OCI-LY1 (cell line): Measurements from ENCODE around the gene UBE2Q1.
A peak's percentile ranks its signal among the peaks of the same experiment; 100 is the strongest.

Source experiments
- H2AFZ ChIP-seq: fragments of 200-600 bp; sonication (generic), shearing (Covaris generic); 2 replicates; pipeline ENCODE4 v1.6.0; 2014; ENCODE audit warnings: antibody characterized with exemption, mild to moderate bottlenecking, low read length
- H3F3A ChIP-seq: fragments of 200-600 bp; sonication (generic), shearing (Covaris generic); 2 replicates; pipeline ENCODE4 v1.6.0; 2014; ENCODE audit warnings: mild to moderate bottlenecking, antibody characterized with exemption, low read length, moderate library complexity; ENCODE audit not compliant: insufficient read depth
- H3K27ac ChIP-seq: fragments of 200-600 bp; sonication (generic); 2 replicates; pipeline ENCODE4 v1.5.1; 2014; ENCODE audit warnings: low read length, mixed run types, mild to moderate bottlenecking, low read depth; ENCODE audit not compliant: poor library complexity, severe bottlenecking
- H3K27me3 ChIP-seq: fragments of 200-600 bp; sonication (generic); 2 replicates; pipeline ENCODE4 v1.6.0; 2014; ENCODE audit warnings: antibody characterized with exemption, mild to moderate bottlenecking, low read length, moderate library complexity; ENCODE audit not compliant: insufficient read depth
- H3K36me3 ChIP-seq: fragments of 200-600 bp; sonication (generic); 2 replicates; pipeline ENCODE4 v1.6.1; 2014; ENCODE audit warnings: mild to moderate bottlenecking, antibody characterized with exemption, low read length, moderate library complexity, mixed read lengths; ENCODE audit not compliant: insufficient read depth
- H3K4me1 ChIP-seq: fragments of 200-600 bp; sonication (generic); 2 replicates; pipeline ENCODE4 v1.5.1; 2014; ENCODE audit warnings: mild to moderate bottlenecking, low read length, moderate library complexity; ENCODE audit not compliant: insufficient read depth, severe bottlenecking
- H3K4me2 ChIP-seq: fragments of 200-600 bp; sonication (generic), shearing (Covaris generic); 2 replicates; pipeline ENCODE4 v1.6.1; 2014; ENCODE audit warnings: low read length
- H3K4me3 ChIP-seq: fragments of 200-600 bp; sonication (generic); 2 replicates; pipeline ENCODE4 v1.5.1; 2014; ENCODE audit warnings: low read length, low read depth, mild to moderate bottlenecking, mixed read lengths; ENCODE audit not compliant: poor library complexity, severe bottlenecking
- H3K79me2 ChIP-seq: fragments of 200-600 bp; shearing (Covaris generic); 2 replicates; pipeline ENCODE4 v1.6.1; 2016; ENCODE audit warnings: mixed run types, low read length, mixed read lengths; ENCODE audit not compliant: insufficient read depth
- H3K9ac ChIP-seq: fragments of 200-600 bp; sonication (generic), shearing (Covaris generic); 2 replicates; pipeline ENCODE4 v1.6.1; 2014; ENCODE audit warnings: mild to moderate bottlenecking, low read length, mixed read lengths
- H3K9me2 ChIP-seq: fragments of 200-600 bp; sonication (generic), shearing (Covaris generic); 2 replicates; pipeline ENCODE4 v1.6.1; 2014; ENCODE audit warnings: low read depth, mild to moderate bottlenecking, low read length, mixed read lengths
- H3K9me3 ChIP-seq: fragments of 200-600 bp; shearing (Covaris generic); 2 replicates; pipeline ENCODE4 v1.6.1; 2014; ENCODE audit warnings: low read length, mixed read lengths
- H4K20me1 ChIP-seq: fragments of 200-600 bp; sonication (generic), shearing (Covaris generic); 2 replicates; pipeline ENCODE4 v1.6.0; 2016; ENCODE audit warnings: mild to moderate bottlenecking, low read length; ENCODE audit not compliant: insufficient read depth
- EZH2 ChIP-seq: fragments of 200-600 bp; sonication (generic), shearing (Covaris generic); IDR thresholded peaks from 2 replicates; pipeline ENCODE4 v1.8.0; 2017; ENCODE audit warnings: borderline replicate concordance, mixed run types, mild to moderate bottlenecking, antibody characterized with exemption, low read length, moderate library complexity, mixed read lengths
- TF ChIP-seq, protein P1 (sequence below): fragments of 200-600 bp; sonication (generic), shearing (Covaris generic); IDR thresholded peaks from 2 replicates; pipeline ENCODE4 v1.5.1; 2017; ENCODE audit warnings: mild to moderate bottlenecking, antibody characterized with exemption, low read length, moderate library complexity, mixed read lengths

The UBE2Q1 gene

DNA sequence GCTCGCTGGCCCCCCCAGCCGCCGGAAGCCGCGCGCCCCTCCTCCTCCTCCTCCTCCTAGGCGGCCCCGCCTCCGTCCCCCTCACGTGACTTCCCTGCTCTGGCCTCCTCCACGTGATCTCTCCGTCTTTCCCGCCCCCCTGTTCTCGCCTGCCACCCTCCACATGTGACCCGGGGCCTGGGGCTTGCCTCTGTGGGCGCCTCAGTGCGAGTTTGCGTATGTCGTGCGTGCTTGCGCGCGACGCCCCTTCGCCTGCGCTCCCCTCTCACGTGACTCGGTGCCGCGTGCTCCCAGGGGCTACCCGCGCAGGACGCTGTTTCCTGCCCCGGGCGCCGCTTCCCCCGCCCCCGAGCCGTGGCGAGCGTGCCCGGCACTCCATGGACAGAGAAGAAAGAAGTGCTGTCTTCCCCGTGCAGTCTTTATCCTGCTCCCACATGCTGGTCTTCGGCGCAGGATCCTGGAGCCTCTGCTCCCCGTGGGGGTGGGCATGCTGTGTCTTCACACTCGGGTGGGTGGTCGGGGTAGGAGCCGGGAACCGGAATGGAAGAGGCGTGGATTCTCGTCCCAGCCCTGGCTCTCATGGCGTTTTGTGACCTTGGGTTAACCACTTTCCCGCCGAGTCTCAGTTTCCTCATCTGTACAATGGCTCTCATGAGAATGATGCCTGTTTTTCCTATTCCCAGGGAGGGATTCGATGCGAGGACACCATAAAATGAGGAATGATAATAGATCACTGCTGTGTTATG is 431 bp upstream of the UBE2Q1 start:
- peak overlapping the region; percentile 89 for H3K9ac ChIP-seq
- no peaks in the 10 kb centered on the region for H4K20me1 ChIP-seq
- no peaks in the 10 kb centered on the region for H3K9me2 ChIP-seq
- H3K4me1 ChIP-seq: peaks cover 25% of the 10 kb centered on the region
- H3K9me3 ChIP-seq: no peaks in the 10 kb centered on the region
- H3K36me3 ChIP-seq: peaks cover 19% of the 10 kb centered on the region
- no peaks in the 10 kb centered on the region for H3F3A ChIP-seq
- no peaks in the 10 kb centered on the region for H3K27me3 ChIP-seq
- H3K4me2 ChIP-seq: peak overlapping the region; percentile 93
- TF ChIP-seq, protein P1, sequence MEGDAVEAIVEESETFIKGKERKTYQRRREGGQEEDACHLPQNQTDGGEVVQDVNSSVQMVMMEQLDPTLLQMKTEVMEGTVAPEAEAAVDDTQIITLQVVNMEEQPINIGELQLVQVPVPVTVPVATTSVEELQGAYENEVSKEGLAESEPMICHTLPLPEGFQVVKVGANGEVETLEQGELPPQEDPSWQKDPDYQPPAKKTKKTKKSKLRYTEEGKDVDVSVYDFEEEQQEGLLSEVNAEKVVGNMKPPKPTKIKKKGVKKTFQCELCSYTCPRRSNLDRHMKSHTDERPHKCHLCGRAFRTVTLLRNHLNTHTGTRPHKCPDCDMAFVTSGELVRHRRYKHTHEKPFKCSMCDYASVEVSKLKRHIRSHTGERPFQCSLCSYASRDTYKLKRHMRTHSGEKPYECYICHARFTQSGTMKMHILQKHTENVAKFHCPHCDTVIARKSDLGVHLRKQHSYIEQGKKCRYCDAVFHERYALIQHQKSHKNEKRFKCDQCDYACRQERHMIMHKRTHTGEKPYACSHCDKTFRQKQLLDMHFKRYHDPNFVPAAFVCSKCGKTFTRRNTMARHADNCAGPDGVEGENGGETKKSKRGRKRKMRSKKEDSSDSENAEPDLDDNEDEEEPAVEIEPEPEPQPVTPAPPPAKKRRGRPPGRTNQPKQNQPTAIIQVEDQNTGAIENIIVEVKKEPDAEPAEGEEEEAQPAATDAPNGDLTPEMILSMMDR: no peak
- no peak for TF ChIP-seq EZH2
- peak overlapping the region; percentile 82 for H3K4me3 ChIP-seq
- H3K27ac ChIP-seq: peak overlapping the region; percentile 43
- H3K79me2 ChIP-seq: peaks cover 18% of the 10 kb centered on the region
- peak overlapping the region; percentile 68; the same call in 1 of the 2 replicates for H2AFZ ChIP-seq

DNA sequence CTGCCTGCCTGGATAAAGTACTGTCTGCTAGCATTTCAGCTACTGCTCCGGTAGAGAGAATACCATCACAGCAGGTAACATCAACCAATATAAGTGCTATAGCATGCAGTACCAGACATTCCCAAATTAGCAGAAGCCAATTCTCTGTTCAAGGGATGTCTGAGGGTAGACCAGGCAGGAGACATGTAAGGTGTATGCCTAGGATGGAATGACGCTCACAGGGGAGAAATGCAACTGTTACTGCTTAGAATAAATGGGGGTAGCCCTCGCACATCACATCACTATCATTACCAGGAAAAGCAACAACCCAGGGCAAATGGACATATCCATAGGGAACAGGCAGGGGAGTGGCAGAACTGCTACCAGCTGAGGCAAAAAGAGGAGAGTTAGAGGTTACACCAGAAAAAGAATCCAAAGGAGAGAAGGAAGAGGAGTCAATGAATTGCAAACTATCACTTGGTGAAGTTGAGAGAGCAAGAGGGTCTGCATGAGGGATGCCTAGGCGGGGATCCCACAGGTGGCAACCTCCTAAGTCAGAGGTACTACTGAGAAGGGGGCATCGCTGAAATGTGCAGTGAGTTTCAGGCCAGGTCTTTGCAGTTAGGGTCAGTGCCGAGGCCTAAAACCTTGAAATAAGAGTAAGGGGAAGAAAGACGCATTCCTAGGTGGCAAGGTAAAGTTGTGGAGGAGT is 1.1 kb downstream of the UBE2Q1 start:
- Histone ChIP-seq H3K4me2 (peak overlapping the region; percentile 93), H3K4me3 (peak overlapping the region; percentile 74), H3K27ac (no peak overlapping the region), H3K9me3 (no peaks in the 10 kb centered on the region), H2AFZ (no peak overlapping the region), H3K4me1 (peaks cover 25% of the 10 kb centered on the region), H3K9me2 (no peaks in the 10 kb centered on the region), H3K27me3 (no peaks in the 10 kb centered on the region), H3F3A (no peaks in the 10 kb centered on the region), H3K36me3 (peaks cover 34% of the 10 kb centered on the region), H3K9ac (peak overlapping the region; percentile 82), H4K20me1 (no peaks in the 10 kb centered on the region), H3K79me2 (peaks cover 18% of the 10 kb centered on the region)
- TF ChIP-seq, protein P1: no peak
- TF ChIP-seq EZH2: no peak

DNA sequence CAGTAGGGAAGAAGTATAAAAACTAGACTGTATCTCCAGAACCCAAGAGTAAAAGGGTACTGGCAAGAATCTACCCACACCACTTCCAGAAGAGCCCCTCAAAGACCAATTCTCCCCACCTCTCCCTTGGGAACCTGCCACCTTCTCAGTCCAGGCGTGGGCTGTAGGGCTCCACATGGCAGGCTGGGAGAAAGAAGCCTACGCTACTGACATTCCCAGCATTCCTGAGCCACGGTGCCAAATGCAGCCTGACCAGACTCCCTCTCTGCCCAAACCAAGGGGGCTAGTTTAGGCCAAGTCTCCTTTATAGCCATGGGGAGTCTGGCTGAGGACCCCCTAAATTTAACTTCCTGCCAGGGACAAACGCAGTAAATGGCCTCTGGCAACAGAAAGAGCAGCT is 2.0 kb downstream of the UBE2Q1 start:
- H3K4me3 ChIP-seq: peak overlapping the region; percentile 74

More for the DNA sequence above, 2.0 kb downstream of the UBE2Q1 start:
- H3K4me1 ChIP-seq: peaks cover 25% of the 10 kb centered on the region
- no peaks in the 10 kb centered on the region for H3K9me3 ChIP-seq
- H4K20me1 ChIP-seq: no peaks in the 10 kb centered on the region
- no peaks in the 10 kb centered on the region for H3K9me2 ChIP-seq
- H3K27me3 ChIP-seq: no peaks in the 10 kb centered on the region
- peak overlapping the region; percentile 93 for H3K4me2 ChIP-seq
- TF ChIP-seq, protein P1: no peak
- no peak for TF ChIP-seq EZH2
- peak overlapping the region; percentile 82; the same call in 1 of the 2 replicates for H3K9ac ChIP-seq
- H3K79me2 ChIP-seq: peaks cover 18% of the 10 kb centered on the region
- no peaks in the 10 kb centered on the region for H3F3A ChIP-seq
- no peak overlapping the region for H3K27ac ChIP-seq
- H2AFZ ChIP-seq: no peak overlapping the region
- peaks cover 43% of the 10 kb centered on the region for H3K36me3 ChIP-seq
